Small intestine (tissue), 7 donors: ENCODE data around the gene ELAC2. TPM values are rescaled to one million over a fixed set of nuclear protein-coding genes. Genes with fewer than 3 reads are reported as not detected.

Experiments used
- DNase-seq, 2 donors: peaks; one replicate each; pipeline versions ENCODE4 v3.0.0 to v3.0.0-alpha.2; 2013
- FAIRE-seq: peaks from 2 replicates; lab custom pipeline; 2012; peaks lifted over from hg19 to GRCh38; lab: Jason Lieb, UNC
- H3K27ac ChIP-seq, 3 donors: one replicate each; pipeline ENCODE4 v1.5.1; 2013; ENCODE audit warnings: low read length in 2 of 3, mild to moderate bottlenecking in 2 of 3, control low read depth in 1 of 3, inconsistent platforms in 1 of 3, low read depth in 1 of 3, moderate library complexity in 1 of 3
- H3K27me3 ChIP-seq, 3 donors: one replicate each; pipeline ENCODE4 v1.6.1; 2013; ENCODE audit warnings: low read length in 3 of 3, inconsistent platforms in 1 of 3; ENCODE audit not compliant: control insufficient read depth in 3 of 3, insufficient read depth in 3 of 3
- H3K36me3 ChIP-seq, 3 donors: one replicate each; pipeline ENCODE4 v1.6.1; 2013; ENCODE audit warnings: low read length in 3 of 3, inconsistent platforms in 1 of 3, low read depth in 1 of 3, mild to moderate bottlenecking in 1 of 3, moderate library complexity in 1 of 3; ENCODE audit not compliant: control insufficient read depth in 3 of 3, insufficient read depth in 2 of 3
- H3K4me1 ChIP-seq, 3 donors: one replicate each; pipeline ENCODE4 v1.6.1; 2013; ENCODE audit warnings: low read length in 2 of 3, inconsistent platforms in 1 of 3, low read depth in 1 of 3, mild to moderate bottlenecking in 1 of 3, moderate library complexity in 1 of 3; ENCODE audit not compliant: control insufficient read depth in 3 of 3, insufficient read depth in 2 of 3
- H3K4me3 ChIP-seq, 3 donors: one replicate each; pipeline ENCODE4 v1.5.1; 2013; ENCODE audit warnings: low read length in 3 of 3, control low read depth in 1 of 3, inconsistent platforms in 1 of 3, low read depth in 1 of 3, mild to moderate bottlenecking in 1 of 3, moderate library complexity in 1 of 3
- H3K9me3 ChIP-seq, 2 donors: one replicate each; pipeline ENCODE4 v1.6.1; 2013; ENCODE audit warnings: low read depth in 1 of 2, low read length in 1 of 2; ENCODE audit not compliant: control insufficient read depth in 2 of 2, insufficient read depth in 1 of 2
- WGBS, 3 donors: extraction: QIAGEN DNeasy Blood & Tissue Kit; methylation state at CpG; one replicate each; pipeline ENCODE4 v1.1.7; 2013; 5-methylcytosine and 5-hydroxymethylcytosine counted together
- polyA plus RNA-seq, 4 donors: library from polyadenylated mRNA; stranded (reverse) in 3 of 4; unstranded in 1 of 4; fragments of 200-250 nt in 3 of 4; fragments of 120-200 nt in 1 of 4; gene quantifications; one replicate each; pipeline versions ENCODE4 v1.2.1 to v1.2.3, GENCODE V29; 2013
- donor health status: healthy with polysubstance abuse.
- donor health status: control.
- donor health status: control.
- donor health status: Bipolar disorder and iron deficiency.
- donor health status: healthy.

Gene ELAC2
- polyA plus RNA-seq, 4 donors = 30.0 to 44.5 (median 37.6) TPM

DNA sequence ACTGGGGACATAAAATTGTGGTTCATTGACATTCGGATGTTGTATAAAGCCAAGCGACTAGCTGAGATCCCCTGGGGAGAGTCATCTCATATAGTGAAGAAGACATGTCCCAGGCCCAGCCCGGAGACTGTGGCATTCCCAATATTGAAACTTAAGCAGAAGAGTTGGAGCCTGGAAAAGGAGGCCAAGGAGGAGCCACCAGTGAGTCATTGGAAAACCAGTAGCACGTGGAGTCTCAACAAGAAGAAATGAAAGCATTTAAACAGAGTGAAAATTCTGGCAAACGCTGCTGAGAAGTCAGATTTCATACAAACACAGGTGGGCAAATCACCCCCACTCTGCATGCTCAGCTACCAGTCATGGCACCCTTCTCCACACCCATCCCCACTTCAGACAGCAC lies 9.4 kb upstream of the ELAC2 start:
- Histone ChIP-seq H3K4me3 (no peak overlapping the region), H3K27ac (no peak overlapping the region), H3K9me3 (no peaks in the 10 kb centered on the region), H3K36me3 (no peaks in the 10 kb centered on the region), H3K4me1 (no peaks in the 10 kb centered on the region), H3K27me3 (peaks cover 0 to 4% (median 0%) of the 10 kb centered on the region in 3 donors)
- WGBS, 3 donors = 83 to 89% (median 86%) methylated on average over 5 of the region's 5 CpGs
- FAIRE-seq (no peak), DNase-seq (no peak)

DNA sequence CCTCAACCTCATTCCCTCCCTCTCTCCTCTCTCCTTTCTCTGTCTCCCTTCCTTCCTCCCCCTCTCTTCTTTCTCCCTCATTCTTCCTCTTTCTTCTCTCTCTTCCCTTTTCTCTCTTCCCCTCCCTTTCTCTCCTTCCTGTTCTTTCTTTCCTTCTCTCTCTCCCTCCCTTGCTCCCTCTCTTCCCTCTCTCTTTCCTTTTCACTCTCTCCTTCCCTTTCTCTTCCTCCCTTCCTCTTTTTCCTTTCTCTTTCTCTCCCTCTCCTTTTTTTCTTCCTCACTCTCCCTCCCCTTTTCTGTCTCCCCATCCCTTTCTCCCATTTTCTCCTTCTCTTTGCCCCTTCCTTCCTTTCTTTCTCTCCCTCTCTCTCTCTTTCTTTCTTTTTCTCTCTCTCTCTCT lies 7.9 kb upstream of the ELAC2 start:
- H3K36me3 ChIP-seq = no peaks in the 10 kb centered on the region
- peaks cover 0 to 4% (median 0%) of the 10 kb centered on the region in 3 donors for H3K27me3 ChIP-seq
- H3K4me1 ChIP-seq = no peaks in the 10 kb centered on the region
- DNase-seq = no peak
- no peak for FAIRE-seq
- H3K4me3 ChIP-seq = no peak overlapping the region
- no peak overlapping the region for H3K27ac ChIP-seq
- H3K9me3 ChIP-seq = no peaks in the 10 kb centered on the region

DNA sequence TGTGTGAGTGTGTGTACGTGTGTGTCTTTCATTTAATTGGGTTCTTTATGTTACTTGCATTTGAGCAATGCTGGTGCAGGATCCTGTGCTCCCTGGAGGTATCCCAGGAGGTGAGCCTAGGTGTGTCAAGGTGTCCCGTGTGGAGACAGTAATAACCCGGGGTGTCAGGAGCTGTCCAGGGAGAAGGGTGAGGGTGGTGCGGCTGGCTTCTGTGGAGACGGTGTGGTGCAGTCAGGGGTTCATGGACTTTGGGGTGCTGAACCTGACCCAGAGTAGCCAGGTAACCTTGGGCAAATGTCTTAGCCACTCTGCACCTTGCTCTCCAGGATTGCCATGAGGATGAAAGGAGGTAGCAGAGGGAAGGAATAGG lies 7.4 kb upstream of the ELAC2 start:
- H3K4me3 ChIP-seq = no peak overlapping the region
- H3K27me3 ChIP-seq = peaks cover 0 to 4% (median 0%) of the 10 kb centered on the region in 3 donors
- H3K4me1 ChIP-seq = no peaks in the 10 kb centered on the region
- 32 to 73% (median 58%) methylated on average over 5 of the region's 5 CpGs for WGBS, 3 donors
- DNase-seq (no peak), FAIRE-seq (no peak)
- no peaks in the 10 kb centered on the region for H3K36me3 ChIP-seq
- H3K9me3 ChIP-seq = no peaks in the 10 kb centered on the region
- no peak overlapping the region for H3K27ac ChIP-seq

DNA sequence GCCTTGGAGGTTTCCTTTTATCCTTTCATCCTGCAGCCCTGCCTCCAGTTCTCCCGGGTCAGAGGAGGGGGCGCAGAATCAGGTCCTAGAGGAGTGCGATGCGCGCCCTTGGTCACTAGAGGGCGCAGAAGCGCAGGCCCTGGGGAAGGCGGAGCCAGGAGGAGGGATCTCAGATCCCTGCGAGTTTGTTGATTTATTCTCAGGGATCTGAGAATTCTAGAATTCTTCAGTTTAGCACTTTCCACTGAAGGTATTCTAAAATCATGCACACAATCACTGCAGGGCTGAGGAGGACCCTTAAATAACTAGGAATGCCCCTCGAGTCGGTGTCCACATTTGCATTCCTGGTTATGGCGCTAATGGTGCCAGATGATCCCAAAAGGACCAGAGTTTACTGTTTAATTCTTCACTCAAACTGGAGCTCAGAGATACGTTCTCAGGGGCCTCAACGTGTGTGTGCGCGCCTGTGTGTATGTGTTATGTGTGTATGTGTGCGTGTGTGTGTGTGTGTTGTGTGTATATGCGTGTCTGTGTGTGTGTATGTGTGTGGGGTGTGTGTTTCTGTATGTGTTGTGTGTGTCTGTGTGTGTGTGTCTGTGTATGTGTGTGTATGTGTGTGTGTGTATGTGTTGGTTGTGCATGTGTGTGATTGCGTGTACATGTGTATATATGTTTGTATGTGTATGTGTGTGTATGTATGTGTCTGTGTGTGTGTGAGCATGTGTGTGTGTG lies 6.9 kb upstream of the ELAC2 start:
- Histone ChIP-seq H3K36me3 (no peaks in the 10 kb centered on the region), H3K4me3 (no peak overlapping the region), H3K27ac (no peak overlapping the region), H3K27me3 (peaks cover 0 to 4% (median 0%) of the 10 kb centered on the region in 3 donors), H3K9me3 (no peaks in the 10 kb centered on the region), H3K4me1 (no peaks in the 10 kb centered on the region)
- peak; percentile 55 to 76 for DNase-seq
- FAIRE-seq = no peak
- 27 to 29% (median 28%) methylated on average over 19 of the region's 19 CpGs for WGBS, 3 donors

DNA sequence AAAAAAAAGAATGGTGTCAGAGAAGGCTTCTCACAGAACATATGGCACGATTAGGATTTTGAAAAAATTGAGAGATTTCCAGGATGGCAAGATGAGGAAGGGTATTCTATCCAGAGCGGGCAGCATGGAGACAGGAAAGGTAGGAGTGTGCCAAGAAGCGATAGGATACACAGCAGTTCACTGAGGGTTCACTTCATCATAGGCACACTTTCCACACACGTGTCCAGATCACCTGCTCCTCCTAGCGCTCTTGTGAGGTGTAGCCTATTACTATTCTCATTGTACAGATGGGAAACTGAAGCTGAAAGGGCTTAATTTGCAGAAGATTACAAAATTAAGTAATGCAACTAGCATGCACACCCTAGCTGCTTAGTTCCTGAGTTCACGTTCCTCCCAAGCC lies 6.2 kb upstream of the ELAC2 start:
- no peak for FAIRE-seq
- Histone ChIP-seq H3K4me1 (no peaks in the 10 kb centered on the region), H3K27me3 (peaks cover 0 to 4% (median 0%) of the 10 kb centered on the region in 3 donors), H3K36me3 (no peaks in the 10 kb centered on the region), H3K4me3 (no peak overlapping the region), H3K27ac (no peak overlapping the region), H3K9me3 (no peaks in the 10 kb centered on the region)
- 41 to 63% (median 54%) methylated on average over 6 of the region's 6 CpGs for WGBS, 3 donors
- peak; percentile 6 to 36 for DNase-seq

DNA sequence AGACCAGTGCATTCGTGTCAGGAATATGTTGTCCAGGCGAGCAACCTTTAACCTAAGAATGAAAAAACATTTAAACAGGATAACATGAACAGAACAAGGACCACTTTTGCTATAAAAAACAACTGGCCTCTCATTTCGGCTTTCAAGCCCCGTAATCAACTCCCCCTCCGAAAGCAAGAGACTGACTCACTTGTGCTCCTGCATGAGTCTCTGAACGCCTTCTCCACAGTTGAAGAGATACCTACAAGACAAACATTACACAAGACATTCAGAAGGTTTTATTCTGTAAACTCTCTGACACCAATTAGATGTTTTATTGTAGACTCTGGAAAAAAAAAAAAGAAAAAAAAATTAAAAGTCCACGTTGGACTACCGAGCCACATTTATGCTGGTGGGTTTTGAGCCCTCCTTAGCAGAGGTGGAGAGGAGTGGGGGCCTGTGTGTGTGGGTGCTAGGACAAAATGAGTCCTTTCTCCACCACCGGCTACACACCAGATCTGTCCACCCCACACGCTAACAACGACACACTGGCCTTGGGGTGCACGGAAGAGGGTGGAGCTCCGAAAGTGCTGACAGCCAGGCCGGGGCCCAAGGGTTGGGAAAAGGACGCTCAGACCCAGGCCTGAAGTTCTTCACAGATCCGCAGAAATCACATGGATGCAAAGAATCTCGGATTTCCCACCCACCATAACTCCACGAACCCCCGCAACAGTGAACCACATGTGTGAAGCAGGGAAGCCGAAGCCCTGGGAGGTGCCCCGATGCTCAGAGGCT lies 759 bp downstream of the ELAC2 start:
- peaks cover 5 to 24% (median 13%) of the 10 kb centered on the region in 3 donors for H3K36me3 ChIP-seq
- peak overlapping the region; percentile 72 to 88 (median 79) for H3K4me3 ChIP-seq
- no peaks in the 10 kb centered on the region for H3K9me3 ChIP-seq
- DNase-seq = peak in 1 of 2 donors; percentile 11
- H3K27me3 ChIP-seq = no peaks in the 10 kb centered on the region
- peak overlapping the region; percentile 45 to 84 (median 72) for H3K27ac ChIP-seq
- FAIRE-seq = no peak
- WGBS, 3 donors = 8 to 14% (median 11%) methylated on average over 21 of the region's 21 CpGs
- H3K4me1 ChIP-seq = peaks cover 0 to 9% (median 0%) of the 10 kb centered on the region in 3 donors

DNA sequence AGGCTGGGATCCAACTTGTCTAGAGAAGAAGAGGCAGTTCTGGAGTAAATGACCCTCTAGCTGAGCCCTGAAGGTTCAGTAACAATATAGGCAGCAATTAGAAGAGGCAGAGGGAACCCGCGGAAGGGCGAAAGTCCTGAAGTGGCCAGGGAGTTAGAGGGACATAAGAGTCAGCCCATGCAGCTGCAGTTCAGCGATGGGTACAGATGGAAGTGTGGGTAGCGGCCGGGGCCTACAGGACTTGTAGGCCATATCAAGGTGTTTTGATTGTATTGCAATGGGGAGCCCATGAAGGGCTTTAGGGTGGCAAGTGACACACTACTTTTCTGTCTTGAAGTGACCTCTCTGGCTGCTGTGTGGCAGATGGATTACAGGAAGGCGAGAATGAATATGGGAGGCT lies 3.0 kb downstream of the ELAC2 start:
- Histone ChIP-seq H3K4me3 (no peak overlapping the region), H3K27me3 (no peaks in the 10 kb centered on the region), H3K9me3 (no peaks in the 10 kb centered on the region), H3K27ac (no peak overlapping the region), H3K36me3 (peaks cover 8 to 37% (median 22%) of the 10 kb centered on the region in 3 donors), H3K4me1 (peaks cover 0 to 9% (median 0%) of the 10 kb centered on the region in 3 donors)
- no peak for DNase-seq
- WGBS, 3 donors = 89 to 97% (median 92%) methylated on average over 7 of the region's 7 CpGs
- no peak for FAIRE-seq

DNA sequence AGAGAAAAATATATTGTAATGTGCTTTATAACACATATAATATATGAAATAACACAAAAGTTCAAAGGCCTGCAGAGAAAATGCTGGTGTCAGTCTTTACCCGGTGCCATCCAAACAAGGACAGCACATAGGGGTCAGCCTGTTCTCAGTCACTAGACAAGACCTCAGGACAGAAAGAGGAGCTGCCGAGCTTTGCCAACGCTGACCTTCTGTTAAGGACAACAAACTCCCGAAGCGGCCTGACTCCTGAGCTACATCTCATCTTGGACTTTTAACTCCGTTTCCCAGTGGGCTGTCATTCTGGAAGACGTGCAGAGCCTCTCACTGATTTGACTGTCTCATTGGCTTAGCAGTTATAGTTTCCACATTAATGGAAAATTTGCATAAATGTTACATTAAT lies 6.9 kb downstream of the ELAC2 start:
- DNase-seq (no peak), FAIRE-seq (no peak)
- Histone ChIP-seq H3K27ac (no peak overlapping the region), H3K9me3 (no peaks in the 10 kb centered on the region), H3K27me3 (no peaks in the 10 kb centered on the region), H3K4me1 (no peaks in the 10 kb centered on the region), H3K36me3 (peaks cover 15 to 53% (median 29%) of the 10 kb centered on the region in 3 donors), H3K4me3 (no peak overlapping the region)
- 72 to 87% (median 76%) methylated on average over 7 of the region's 7 CpGs for WGBS, 3 donors
